Left lung (tissue), 10 donors: Measurements from ENCODE around the gene HLA-DPA1. TPM values are rescaled to one million over a fixed set of nuclear protein-coding genes. Genes with fewer than 3 reads are reported as not detected.
"Not testable (repeated sequence)": the region's sequence is repeated elsewhere in the genome, so short reads cannot be mapped to it uniquely, and the experiment has no call there.

Source experiments
- ATAC-seq: fragments of 200-7000 bp; cut with Tn5 transposase; one replicate; pipeline ENCODE4 v1.9.1; 2020; ENCODE audit warnings: moderate library complexity
- DNase-seq, 4 donors: peaks; one replicate each; pipeline ENCODE4 v3.0.0-alpha.2; 2013 to 2020
- H3K27ac ChIP-seq, 2 donors: fragments of 200-600 bp; sonication (generic) in 1 of 2; one replicate each; pipeline versions ENCODE4 v1.5.0 to v1.8.0; 2020 to 2021
- H3K27me3 ChIP-seq, 2 donors: fragments of 200-600 bp; sonication (generic) in 1 of 2; one replicate each; pipeline versions ENCODE4 v1.5.0 to v1.8.0; 2020 to 2021
- H3K36me3 ChIP-seq, 2 donors: fragments of 200-600 bp; sonication (generic) in 1 of 2; one replicate each; pipeline versions ENCODE4 v1.5.0 to v1.8.0; 2020 to 2021
- H3K4me1 ChIP-seq, 2 donors: fragments of 200-600 bp; one replicate each; pipeline ENCODE4 v1.8.0; 2021
- H3K4me3 ChIP-seq, 2 donors: fragments of 200-600 bp; sonication (generic) in 1 of 2; one replicate each; pipeline versions ENCODE4 v1.5.0 to v1.8.0; 2020 to 2021; ENCODE audit warnings: mild to moderate bottlenecking in 1 of 2
- H3K9me3 ChIP-seq, 2 donors: fragments of 200-600 bp; sonication (generic) in 1 of 2; one replicate each; pipeline versions ENCODE4 v1.5.0 to v1.8.0; 2020 to 2021
- intact Hi-C, 2 donors: fragments of 100-400 bp; cut with DNase I; formaldehyde crosslinking; loops; one replicate each; pipeline versions ENCODE4 v1.11.2 to v1.14.2; 2022
- polyA plus RNA-seq, 6 donors: library from polyadenylated mRNA; unstranded; fragments of 120-200 nt; gene quantifications; one replicate each; pipeline ENCODE4 v1.2.1, GENCODE V29; 2013; ENCODE audit not compliant: insufficient read length in 6 of 6
- total RNA-seq, 2 donors: library from RNA; stranded (reverse); fragmentation: NEBNext Ultra II Directional; extraction: Animal tissue kit (Norgen Biotek cat#: 25700); gene quantifications; one replicate each; pipeline ENCODE4 v1.2.1, GENCODE V29; 2021
- TF ChIP-seq, protein P1 (sequence below), 2 donors: fragments of 200-600 bp; sonication (generic) in 1 of 2; IDR thresholded peaks; one replicate each; pipeline versions ENCODE4 v1.5.0 to v1.8.0; 2021; ENCODE audit warnings: antibody characterized with exemption in 2 of 2
- donor health status: DM: no; HTN: yes; CAD: no.
- donor health status: DM: no; HTN: no; CAD: no.

Gene HLA-DPA1
- total and polyA plus RNA-seq, 8 donors: 14.9 to 476 (median 38.9) TPM

DNA sequence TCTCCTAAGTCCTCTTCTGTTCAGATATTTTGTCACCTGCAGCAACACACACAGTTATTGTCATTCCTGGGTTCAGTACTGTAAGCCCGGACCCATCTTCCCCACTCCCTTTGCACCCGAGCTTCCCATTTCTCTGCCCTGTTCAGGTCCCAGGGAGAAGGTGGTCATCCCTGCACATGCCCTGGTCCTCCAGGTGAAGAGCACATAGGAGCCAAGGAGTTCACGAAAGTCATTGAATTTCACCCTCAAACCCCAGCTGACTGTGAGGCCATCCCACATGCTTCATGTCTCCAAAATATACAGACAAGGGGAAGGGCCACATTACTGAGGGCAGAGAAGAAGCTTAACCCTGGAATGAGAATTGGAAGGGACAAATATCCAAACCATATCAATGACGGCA lies 8.1 kb downstream of the HLA-DPA1 start:
- H3K27ac ChIP-seq: no peak overlapping the region
- ATAC-seq (no peak), DNase-seq (no peak)
- H3K4me1 ChIP-seq: peaks cover 0 to 5% of the 10 kb centered on the region in 2 donors
- H3K36me3 ChIP-seq: peaks cover 0 to 53% of the 10 kb centered on the region in 2 donors
- intact Hi-C loops: no loop called here
- no peaks in the 10 kb centered on the region for H3K27me3 ChIP-seq
- TF ChIP-seq, protein P1, sequence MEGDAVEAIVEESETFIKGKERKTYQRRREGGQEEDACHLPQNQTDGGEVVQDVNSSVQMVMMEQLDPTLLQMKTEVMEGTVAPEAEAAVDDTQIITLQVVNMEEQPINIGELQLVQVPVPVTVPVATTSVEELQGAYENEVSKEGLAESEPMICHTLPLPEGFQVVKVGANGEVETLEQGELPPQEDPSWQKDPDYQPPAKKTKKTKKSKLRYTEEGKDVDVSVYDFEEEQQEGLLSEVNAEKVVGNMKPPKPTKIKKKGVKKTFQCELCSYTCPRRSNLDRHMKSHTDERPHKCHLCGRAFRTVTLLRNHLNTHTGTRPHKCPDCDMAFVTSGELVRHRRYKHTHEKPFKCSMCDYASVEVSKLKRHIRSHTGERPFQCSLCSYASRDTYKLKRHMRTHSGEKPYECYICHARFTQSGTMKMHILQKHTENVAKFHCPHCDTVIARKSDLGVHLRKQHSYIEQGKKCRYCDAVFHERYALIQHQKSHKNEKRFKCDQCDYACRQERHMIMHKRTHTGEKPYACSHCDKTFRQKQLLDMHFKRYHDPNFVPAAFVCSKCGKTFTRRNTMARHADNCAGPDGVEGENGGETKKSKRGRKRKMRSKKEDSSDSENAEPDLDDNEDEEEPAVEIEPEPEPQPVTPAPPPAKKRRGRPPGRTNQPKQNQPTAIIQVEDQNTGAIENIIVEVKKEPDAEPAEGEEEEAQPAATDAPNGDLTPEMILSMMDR (IDR thresholded peaks at IDR 0.05): no peak
- H3K9me3 ChIP-seq: no peaks in the 10 kb centered on the region
- no peak overlapping the region for H3K4me3 ChIP-seq

DNA sequence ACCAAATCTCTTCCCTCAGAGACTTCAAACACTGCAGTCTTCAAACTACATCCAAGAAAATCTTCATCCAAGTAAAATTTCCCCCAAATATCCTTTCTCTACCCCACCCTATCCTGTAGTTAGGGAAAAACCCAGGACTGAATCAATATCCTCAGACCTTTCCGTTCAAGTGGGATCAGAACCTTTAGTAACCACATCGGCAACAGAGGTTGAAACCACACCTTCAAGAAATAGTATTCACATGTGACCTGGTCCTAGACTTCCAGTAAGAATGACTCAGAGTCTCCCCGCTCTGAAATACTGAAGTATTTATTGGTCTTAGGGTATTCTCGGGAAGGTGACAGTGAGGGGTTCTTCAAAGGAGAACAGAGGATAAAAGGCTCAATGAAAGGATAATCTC lies 8.7 kb downstream of the HLA-DPA1 start:
- ATAC-seq: no peak
- TF ChIP-seq, protein P1 (IDR thresholded peaks at IDR 0.05): no peak
- no peak overlapping the region for H3K27ac ChIP-seq

DNA sequence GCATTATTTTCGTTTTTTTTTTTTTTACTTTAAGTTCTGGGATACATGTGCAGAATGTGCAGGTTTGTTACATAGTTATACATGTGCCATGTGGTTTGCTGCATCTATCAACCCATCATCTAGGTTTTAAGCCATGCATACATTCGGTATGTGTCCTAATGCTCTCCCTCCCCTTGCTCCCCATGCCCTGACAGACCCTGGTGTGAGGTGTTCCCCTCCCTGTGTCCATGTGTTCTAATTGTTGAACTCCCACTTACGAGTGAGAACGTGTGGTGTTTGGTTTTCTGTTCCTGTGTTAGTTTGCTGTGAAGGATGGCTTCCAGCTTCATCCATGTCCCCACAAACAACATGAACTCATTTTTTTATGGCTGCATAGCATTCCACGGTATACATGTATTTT lies 10.0 kb downstream of the HLA-DPA1 start:
- intact Hi-C loops, ATAC-seq, H3K4me1 ChIP-seq, H3K9me3 ChIP-seq, H3K4me3 ChIP-seq, H3K27ac ChIP-seq, DNase-seq, H3K27me3 ChIP-seq: not testable (repeated sequence)
- peaks cover 0 to 40% of the 10 kb centered on the region in 2 donors for H3K36me3 ChIP-seq

More for the DNA sequence above, 8.7 kb downstream of the HLA-DPA1 start:
- intact Hi-C loops: no loop called here
- H3K4me1 ChIP-seq: no peaks in the 10 kb centered on the region
- no peaks in the 10 kb centered on the region for H3K9me3 ChIP-seq
- H3K4me3 ChIP-seq: no peak overlapping the region
- peaks cover 0 to 53% of the 10 kb centered on the region in 2 donors for H3K36me3 ChIP-seq
- DNase-seq: no peak
- no peaks in the 10 kb centered on the region for H3K27me3 ChIP-seq

DNA sequence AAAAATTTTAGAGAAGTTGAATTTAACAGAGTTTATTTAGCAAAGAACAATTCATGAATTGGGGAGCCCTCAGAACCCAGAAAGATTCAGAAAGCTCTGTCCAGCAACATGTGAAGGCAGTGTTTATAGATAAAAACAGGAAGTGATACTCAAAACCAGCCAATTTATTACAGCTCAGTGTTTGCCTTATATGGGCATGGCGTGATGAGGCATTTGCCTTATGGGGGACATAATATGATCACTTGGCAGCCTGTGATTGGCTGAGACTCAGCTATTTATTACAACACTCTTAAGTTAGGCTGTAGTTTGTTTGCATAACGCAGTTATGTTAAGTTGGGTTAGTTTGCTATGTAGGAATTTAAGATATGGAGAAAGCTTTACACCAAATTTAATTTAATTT lies 11.5 kb downstream of the HLA-DPA1 start:
- Histone ChIP-seq H3K4me3 (no peak overlapping the region), H3K27ac (no peak overlapping the region), H3K9me3 (no peaks in the 10 kb centered on the region), H3K36me3 (peaks cover 0 to 26% of the 10 kb centered on the region in 2 donors), H3K27me3 (no peaks in the 10 kb centered on the region), H3K4me1 (peaks cover 0 to 7% of the 10 kb centered on the region in 2 donors)
- no peak for DNase-seq
- TF ChIP-seq, protein P1 (IDR thresholded peaks at IDR 0.05): no peak
- intact Hi-C loops: no loop called here
- peak; percentile 33 for ATAC-seq

DNA sequence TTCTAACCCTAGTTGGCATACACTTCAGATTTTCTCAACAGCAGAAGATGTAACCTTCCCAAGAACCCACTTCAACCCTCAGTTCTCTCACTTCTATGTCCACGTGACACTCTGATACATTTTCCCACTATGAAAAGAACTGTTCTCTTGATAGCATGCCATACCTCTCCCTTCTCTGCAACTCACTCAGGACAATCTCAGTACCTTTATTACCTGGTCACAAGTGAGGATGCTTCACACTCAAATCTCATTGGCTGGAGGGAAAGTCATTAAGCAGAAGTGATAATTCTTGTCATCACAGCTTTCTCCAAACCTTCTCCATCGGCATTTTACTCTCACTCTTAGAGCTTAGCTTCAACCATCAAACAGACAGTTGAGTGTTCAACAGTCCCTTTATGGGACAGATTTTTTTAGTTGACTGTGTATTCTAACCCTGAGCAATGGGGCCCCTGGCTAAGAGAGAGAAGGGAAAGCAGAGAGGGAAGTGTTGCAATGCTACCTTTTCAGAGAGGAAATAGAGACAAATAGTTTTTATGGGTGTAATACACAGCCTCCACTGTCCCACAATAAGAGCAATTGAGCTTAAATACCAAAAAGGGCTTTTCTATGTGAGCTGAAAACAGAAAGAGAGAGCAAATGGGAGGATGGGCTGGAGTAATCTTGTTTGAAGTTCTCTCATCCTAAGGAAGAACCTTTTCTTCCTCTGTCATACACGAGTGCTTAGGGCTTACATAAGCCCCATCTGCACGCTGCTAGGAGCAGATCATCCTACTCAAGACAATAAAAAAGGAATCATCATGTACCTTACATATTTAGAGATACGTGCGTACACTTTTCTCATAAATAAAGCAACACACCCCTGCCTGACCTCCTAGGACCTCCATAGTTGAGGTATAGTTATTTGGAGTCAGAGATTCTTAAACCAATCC lies 16.0 kb downstream of the HLA-DPA1 start:
- TF ChIP-seq, protein P1 (IDR thresholded peaks at IDR 0.05): no peak
- no peaks in the 10 kb centered on the region for H3K36me3 ChIP-seq
- ATAC-seq (peak; percentile 57), DNase-seq (no peak)
- H3K9me3 ChIP-seq: no peaks in the 10 kb centered on the region
- intact Hi-C loops: no loop called here
- H3K4me3 ChIP-seq: no peak overlapping the region
- H3K27ac ChIP-seq: no peak overlapping the region
- no peaks in the 10 kb centered on the region for H3K27me3 ChIP-seq
- H3K4me1 ChIP-seq: peaks cover 0 to 7% of the 10 kb centered on the region in 2 donors
